ENCODE measurements around the gene ING5.

- TF ChIP-seq CTCF (IDR thresholded peaks at IDR 0.05 in 4 of 5, conservative IDR thresholded peaks at IDR 0.05 in 1 of 5) (no peak), POLR2A (IDR thresholded peaks at IDR 0.05) (no peak)
Observed at GRCh38 chr2:241764275-241765241, 62.7 kb downstream of the ING5 start.

All from gastrocnemius medialis (tissue), 4 donors.